Measurements from ENCODE around the gene SRBD1. TPM values are rescaled to one million over a fixed set of nuclear protein-coding genes. Genes with fewer than 3 reads are reported as not detected.
A peak's percentile ranks its signal among the peaks of the same experiment; 100 is the strongest.

Gene SRBD1
- total RNA-seq, 1 experiment from 2014 or later = 19.8 TPM

DNA sequence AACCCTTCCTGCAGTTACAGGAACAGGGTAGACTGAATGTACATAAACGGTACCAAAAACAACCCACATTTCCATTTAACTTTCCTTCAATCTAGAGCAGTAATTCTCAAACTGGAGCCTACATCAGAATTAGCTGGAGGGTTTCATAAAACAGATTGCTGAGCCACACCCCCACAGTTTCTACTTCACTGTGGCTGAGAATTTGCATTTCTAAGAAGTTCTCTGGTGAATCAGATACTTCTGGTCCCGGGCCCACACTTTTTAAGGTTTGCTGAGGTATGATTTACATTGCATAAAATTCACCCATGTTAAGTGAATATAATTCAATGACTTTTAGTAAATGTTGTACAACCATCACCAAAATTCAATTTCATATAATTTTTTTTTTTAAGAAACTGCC is 113.7 kb downstream of the SRBD1 start:
- CTCF ChIA-PET = no interaction called here
- no TSS peak for BruUV-seq (replicated peaks)

GRCh38 chr2:45496869-45497268 is 114.2 kb downstream of the SRBD1 start:
- peaks cover 5% of the 10 kb centered on the region for H3K4me1 ChIP-seq (ENCODE audit: insufficient read depth, low read length)
- H2AFZ ChIP-seq (ENCODE audit: low read length) = no peak overlapping the region
- no peak overlapping the region for H3K9ac ChIP-seq (ENCODE audit: low read length)
- intact Hi-C loops (cut with micrococcal nuclease) = no loop called here
- H4K20me1 ChIP-seq (ENCODE audit: low read length) = no peaks in the 10 kb centered on the region
- H3F3A ChIP-seq (ENCODE audit: low read length, unreplicated experiment) = no peaks in the 10 kb centered on the region
- ChIA-PET POLR2A (ENCODE audit: unreplicated experiment) (interaction anchor here (0.7 kb wide), 1 partner anchor 333 kb away, joined by 5 read pairs; no protein-coding TSS in a partner anchor), CTCF (no interaction called here)
- H3K27me3 ChIP-seq (ENCODE audit: low read length) = no peaks in the 10 kb centered on the region
- ATAC-seq (peak; percentile 42; the same call in 1 of the 2 replicates), DNase-seq (no peak)
- no peak for TF ChIP-seq EZH2 (IDR thresholded peaks at IDR 0.05; ENCODE audit: low read length, unreplicated experiment)
- TF ChIP-seq, protein P1, sequence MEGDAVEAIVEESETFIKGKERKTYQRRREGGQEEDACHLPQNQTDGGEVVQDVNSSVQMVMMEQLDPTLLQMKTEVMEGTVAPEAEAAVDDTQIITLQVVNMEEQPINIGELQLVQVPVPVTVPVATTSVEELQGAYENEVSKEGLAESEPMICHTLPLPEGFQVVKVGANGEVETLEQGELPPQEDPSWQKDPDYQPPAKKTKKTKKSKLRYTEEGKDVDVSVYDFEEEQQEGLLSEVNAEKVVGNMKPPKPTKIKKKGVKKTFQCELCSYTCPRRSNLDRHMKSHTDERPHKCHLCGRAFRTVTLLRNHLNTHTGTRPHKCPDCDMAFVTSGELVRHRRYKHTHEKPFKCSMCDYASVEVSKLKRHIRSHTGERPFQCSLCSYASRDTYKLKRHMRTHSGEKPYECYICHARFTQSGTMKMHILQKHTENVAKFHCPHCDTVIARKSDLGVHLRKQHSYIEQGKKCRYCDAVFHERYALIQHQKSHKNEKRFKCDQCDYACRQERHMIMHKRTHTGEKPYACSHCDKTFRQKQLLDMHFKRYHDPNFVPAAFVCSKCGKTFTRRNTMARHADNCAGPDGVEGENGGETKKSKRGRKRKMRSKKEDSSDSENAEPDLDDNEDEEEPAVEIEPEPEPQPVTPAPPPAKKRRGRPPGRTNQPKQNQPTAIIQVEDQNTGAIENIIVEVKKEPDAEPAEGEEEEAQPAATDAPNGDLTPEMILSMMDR (conservative IDR thresholded peaks at IDR 0.05; ENCODE audit: low read depth, low read length) = no peak
- TF ChIP-seq EZH2phosphoT487 (IDR thresholded peaks at IDR 0.05; ENCODE audit: borderline replicate concordance, low read length) = no peak
- H3K4me2 ChIP-seq (ENCODE audit: low read length) = no peak overlapping the region
- H3K36me3 ChIP-seq (ENCODE audit: low read depth, low read length) = 0 out of 2 replicates have a peak, but pooled peaks cover 2% of the 10 kb centered on the region
- no peaks in the 10 kb centered on the region for H3K9me3 ChIP-seq (ENCODE audit: low read length)
- BruUV-seq (replicated peaks) = no TSS peak
- no peak overlapping the region for H3K4me3 ChIP-seq (ENCODE audit: low read length)
- no peak overlapping the region for H3K27ac ChIP-seq (ENCODE audit: low read length)
- H3K9me2 ChIP-seq (replicated peaks; ENCODE audit: low read length) = no peaks in the 10 kb centered on the region
- H3K79me2 ChIP-seq (ENCODE audit: low read length) = no peaks in the 10 kb centered on the region

More for the DNA sequence above, 113.7 kb downstream of the SRBD1 start:
- Histone ChIP-seq H3K9me2 (replicated peaks; ENCODE audit: low read length) (no peaks in the 10 kb centered on the region), H3K4me2 (ENCODE audit: low read length) (no peak overlapping the region), H3F3A (ENCODE audit: low read length, unreplicated experiment) (no peaks in the 10 kb centered on the region), H3K9ac (ENCODE audit: low read length) (no peak overlapping the region), H3K4me3 (ENCODE audit: low read length) (no peak overlapping the region), H3K4me1 (ENCODE audit: insufficient read depth, low read length) (peaks cover 5% of the 10 kb centered on the region), H2AFZ (ENCODE audit: low read length) (no peak overlapping the region), H4K20me1 (ENCODE audit: low read length) (no peaks in the 10 kb centered on the region), H3K9me3 (ENCODE audit: low read length) (no peaks in the 10 kb centered on the region), H3K79me2 (ENCODE audit: low read length) (no peaks in the 10 kb centered on the region), H3K27me3 (ENCODE audit: low read length) (no peaks in the 10 kb centered on the region), H3K27ac (ENCODE audit: low read length) (no peak overlapping the region), H3K36me3 (ENCODE audit: low read depth, low read length) (0 out of 2 replicates have a peak, but pooled peaks cover 2% of the 10 kb centered on the region)
- peak; percentile 37; the same call in 1 of the 2 replicates for ATAC-seq
- POLR2A ChIA-PET (ENCODE audit: unreplicated experiment) = no interaction called here
- intact Hi-C loops (cut with micrococcal nuclease) = no loop called here
- TF ChIP-seq EZH2 (IDR thresholded peaks at IDR 0.05; ENCODE audit: low read length, unreplicated experiment) (no peak), EZH2phosphoT487 (IDR thresholded peaks at IDR 0.05; ENCODE audit: borderline replicate concordance, low read length) (no peak)
- TF ChIP-seq, protein P1 (conservative IDR thresholded peaks at IDR 0.05; ENCODE audit: low read depth, low read length) = no peak
- no peak for DNase-seq

- Histone ChIP-seq H3K79me2 (ENCODE audit: low read length) (no peaks in the 10 kb centered on the region), H3K9me2 (replicated peaks; ENCODE audit: low read length) (no peaks in the 10 kb centered on the region), H3F3A (ENCODE audit: low read length, unreplicated experiment) (no peaks in the 10 kb centered on the region), H3K4me2 (ENCODE audit: low read length) (no peak overlapping the region), H4K20me1 (ENCODE audit: low read length) (no peaks in the 10 kb centered on the region), H3K9ac (ENCODE audit: low read length) (no peak overlapping the region), H3K36me3 (ENCODE audit: low read depth, low read length) (no peaks in the 10 kb centered on the region), H3K27me3 (ENCODE audit: low read length) (no peaks in the 10 kb centered on the region), H2AFZ (ENCODE audit: low read length) (no peak overlapping the region), H3K27ac (ENCODE audit: low read length) (no peak overlapping the region), H3K4me3 (ENCODE audit: low read length) (no peak overlapping the region), H3K4me1 (ENCODE audit: insufficient read depth, low read length) (peaks cover 5% of the 10 kb centered on the region), H3K9me3 (ENCODE audit: low read length) (no peaks in the 10 kb centered on the region)
- TF ChIP-seq EZH2phosphoT487 (IDR thresholded peaks at IDR 0.05; ENCODE audit: borderline replicate concordance, low read length) = no peak
- TF ChIP-seq, protein P1 (conservative IDR thresholded peaks at IDR 0.05; ENCODE audit: low read depth, low read length) = no peak; the same call in 1 of the 2 replicates
- no peak for TF ChIP-seq EZH2 (IDR thresholded peaks at IDR 0.05; ENCODE audit: low read length, unreplicated experiment)
- ChIA-PET CTCF (interaction anchor here (0.6 kb wide), 1 partner anchor 339 kb away, joined by 12 read pairs; no protein-coding TSS in a partner anchor), POLR2A (ENCODE audit: unreplicated experiment) (no interaction called here)
- DNase-seq (no peak), ATAC-seq (no peak)
- intact Hi-C loops (cut with micrococcal nuclease) = loop anchor here (1.0 to 2.0 kb wide), 4 partner anchors 257 to 514 kb away; no protein-coding TSS in a partner anchor
- no TSS peak for BruUV-seq (replicated peaks)
Measured at GRCh38 chr2:45494978-45495293, 116.1 kb downstream of the SRBD1 start.

Data from PC-3 (cell line).